ENCODE measurements around the gene HCK. TPM values are rescaled to one million over a fixed set of nuclear protein-coding genes. Genes with fewer than 3 reads are reported as not detected.

The HCK gene
- total RNA-seq, 1 experiment from 2014 or later, result 0.76 TPM

GRCh38 chr20:32130965-32131364, 78.9 kb downstream of the HCK start:
- no peak for DNase-seq
- Histone ChIP-seq H3K36me3 (replicated peaks; ENCODE audit: control insufficient read depth, insufficient read depth, low read length) (no peaks in the 10 kb centered on the region; the same call in 1 of the 2 replicates), H3K27me3 (ENCODE audit: control insufficient read depth, insufficient read depth, low read length) (no peaks in the 10 kb centered on the region), H3K4me3 (ENCODE audit: insufficient read depth, low read depth, low read length) (no peak overlapping the region)

- Histone ChIP-seq H3K4me3 (ENCODE audit: insufficient read depth, low read depth, low read length) (no peak overlapping the region), H3K36me3 (replicated peaks; ENCODE audit: control insufficient read depth, insufficient read depth, low read length) (peaks cover 15% of the 10 kb centered on the region), H3K27me3 (ENCODE audit: control insufficient read depth, insufficient read depth, low read length) (no peaks in the 10 kb centered on the region)
- no peak for DNase-seq
Measured at GRCh38 chr20:32132911-32133549, 81.0 kb downstream of the HCK start.

GRCh38 chr20:32134026-32134425, 82.0 kb downstream of the HCK start:
- Histone ChIP-seq H3K4me3 (ENCODE audit: insufficient read depth, low read depth, low read length) (no peak overlapping the region), H3K36me3 (replicated peaks; ENCODE audit: control insufficient read depth, insufficient read depth, low read length) (peaks cover 21% of the 10 kb centered on the region), H3K27me3 (ENCODE audit: control insufficient read depth, insufficient read depth, low read length) (no peaks in the 10 kb centered on the region)
- no peak for DNase-seq

GRCh38 chr20:32135983-32136515, 84.0 kb downstream of the HCK start:
- no peak for DNase-seq
- Histone ChIP-seq H3K4me3 (ENCODE audit: insufficient read depth, low read depth, low read length) (no peak overlapping the region), H3K36me3 (replicated peaks; ENCODE audit: control insufficient read depth, insufficient read depth, low read length) (peaks cover 31% of the 10 kb centered on the region), H3K27me3 (ENCODE audit: control insufficient read depth, insufficient read depth, low read length) (no peaks in the 10 kb centered on the region)

GRCh38 chr20:32138921-32139320, 86.9 kb downstream of the HCK start:
- Histone ChIP-seq H3K27me3 (ENCODE audit: control insufficient read depth, insufficient read depth, low read length) (no peaks in the 10 kb centered on the region), H3K36me3 (replicated peaks; ENCODE audit: control insufficient read depth, insufficient read depth, low read length) (peaks cover 57% of the 10 kb centered on the region), H3K4me3 (ENCODE audit: insufficient read depth, low read depth, low read length) (no peak overlapping the region)
- no peak for DNase-seq

GRCh38 chr20:32139947-32140346, 87.9 kb downstream of the HCK start:
- Histone ChIP-seq H3K27me3 (ENCODE audit: control insufficient read depth, insufficient read depth, low read length) (no peaks in the 10 kb centered on the region), H3K36me3 (replicated peaks; ENCODE audit: control insufficient read depth, insufficient read depth, low read length) (peaks cover 62% of the 10 kb centered on the region)

GRCh38 chr20:32140603-32141002, 88.6 kb downstream of the HCK start:
- Histone ChIP-seq H3K27me3 (ENCODE audit: control insufficient read depth, insufficient read depth, low read length) (no peaks in the 10 kb centered on the region), H3K36me3 (replicated peaks; ENCODE audit: control insufficient read depth, insufficient read depth, low read length) (peaks cover 68% of the 10 kb centered on the region), H3K4me3 (ENCODE audit: insufficient read depth, low read depth, low read length) (no peak overlapping the region)
- no peak for DNase-seq

More at GRCh38 chr20:32139947-32140346, 87.9 kb downstream of the HCK start:
- H3K4me3 ChIP-seq (ENCODE audit: insufficient read depth, low read depth, low read length), result no peak overlapping the region
- DNase-seq, result no peak

- peaks cover 74% of the 10 kb centered on the region for H3K36me3 ChIP-seq (replicated peaks; ENCODE audit: control insufficient read depth, insufficient read depth, low read length)
- no peak for DNase-seq
- H3K27me3 ChIP-seq (ENCODE audit: control insufficient read depth, insufficient read depth, low read length), result no peaks in the 10 kb centered on the region
- H3K4me3 ChIP-seq (ENCODE audit: insufficient read depth, low read depth, low read length), result no peak overlapping the region
Measured at GRCh38 chr20:32141465-32141980, 89.5 kb downstream of the HCK start.

- Histone ChIP-seq H3K27me3 (ENCODE audit: control insufficient read depth, insufficient read depth, low read length) (no peaks in the 10 kb centered on the region), H3K4me3 (ENCODE audit: insufficient read depth, low read depth, low read length) (no peak overlapping the region), H3K36me3 (replicated peaks; ENCODE audit: control insufficient read depth, insufficient read depth, low read length) (peaks cover 71% of the 10 kb centered on the region)
- DNase-seq, result no peak
Measured at GRCh38 chr20:32142088-32142487, 90.0 kb downstream of the HCK start.

- H3K36me3 ChIP-seq (replicated peaks; ENCODE audit: control insufficient read depth, insufficient read depth, low read length), result peaks cover 64% of the 10 kb centered on the region
- no peak for DNase-seq
- H3K4me3 ChIP-seq (ENCODE audit: insufficient read depth, low read depth, low read length), result no peak overlapping the region
- no peaks in the 10 kb centered on the region for H3K27me3 ChIP-seq (ENCODE audit: control insufficient read depth, insufficient read depth, low read length)
Measured at GRCh38 chr20:32142991-32143390, 90.9 kb downstream of the HCK start.

GRCh38 chr20:32144898-32145662, 93.0 kb downstream of the HCK start:
- no peak for DNase-seq

GRCh38 chr20:32149566-32150170, 97.6 kb downstream of the HCK start:
- peaks cover 56% of the 10 kb centered on the region for H3K36me3 ChIP-seq (replicated peaks; ENCODE audit: control insufficient read depth, insufficient read depth, low read length)
- DNase-seq, result no peak

More at GRCh38 chr20:32144898-32145662, 93.0 kb downstream of the HCK start:
- Histone ChIP-seq H3K4me3 (ENCODE audit: insufficient read depth, low read depth, low read length) (no peak overlapping the region), H3K27me3 (ENCODE audit: control insufficient read depth, insufficient read depth, low read length) (no peaks in the 10 kb centered on the region), H3K36me3 (replicated peaks; ENCODE audit: control insufficient read depth, insufficient read depth, low read length) (peaks cover 59% of the 10 kb centered on the region)

GRCh38 chr20:32150291-32150848, 98.3 kb downstream of the HCK start:
- peaks cover 55% of the 10 kb centered on the region for H3K36me3 ChIP-seq (replicated peaks; ENCODE audit: control insufficient read depth, insufficient read depth, low read length)

More at GRCh38 chr20:32149566-32150170, 97.6 kb downstream of the HCK start:
- Histone ChIP-seq H3K4me3 (ENCODE audit: insufficient read depth, low read depth, low read length) (no peak overlapping the region), H3K27me3 (ENCODE audit: control insufficient read depth, insufficient read depth, low read length) (no peaks in the 10 kb centered on the region)

More at GRCh38 chr20:32150291-32150848, 98.3 kb downstream of the HCK start:
- no peak for DNase-seq
- Histone ChIP-seq H3K27me3 (ENCODE audit: control insufficient read depth, insufficient read depth, low read length) (no peaks in the 10 kb centered on the region), H3K4me3 (ENCODE audit: insufficient read depth, low read depth, low read length) (no peak overlapping the region)
